ENCODE results near the gene CITED2.

- TF ChIP-seq CTCF (IDR thresholded peaks at IDR 0.05): no peak
- TF ChIP-seq POLR2A (IDR thresholded peaks at IDR 0.05): no peak
These were observed 5.8 kb downstream of the CITED2 start for GRCh38 chr6:139368661-139369060.

All from body of pancreas (tissue), 4 donors.